Neural crest cell (in vitro differentiated cells): ENCODE results near the gene LCE2C. TPM values are rescaled to one million over a fixed set of nuclear protein-coding genes. Genes with fewer than 3 reads are reported as not detected.

ENCODE experiments used
- DNase-seq: peaks from one replicate; pipeline ENCODE4 v3.0.0; 2021; ENCODE audit warnings: low read depth, mixed read lengths, low spot score
- H3K27ac Mint-ChIP-seq: one replicate; pipeline ENCODE4 v1.8.0; 2021; ENCODE audit warnings: mild to moderate bottlenecking, mixed read lengths; ENCODE audit not compliant: unreplicated experiment
- H3K27me3 Mint-ChIP-seq: 2 replicates; pipeline ENCODE4 v1.8.0; 2021; ENCODE audit warnings: low read depth, mild to moderate bottlenecking, mixed read lengths
- H3K36me3 Mint-ChIP-seq: 2 replicates; pipeline ENCODE4 v1.8.0; 2021; ENCODE audit warnings: low read depth, mild to moderate bottlenecking, mixed read lengths
- H3K4me1 Mint-ChIP-seq: 2 replicates; pipeline ENCODE4 v1.8.0; 2021; ENCODE audit warnings: mixed read lengths
- H3K4me3 Mint-ChIP-seq: one replicate; pipeline ENCODE4 v1.8.0; 2021; ENCODE audit warnings: mild to moderate bottlenecking, mixed read lengths
- H3K9me3 Mint-ChIP-seq: 2 replicates; pipeline ENCODE4 v1.8.0; 2021; ENCODE audit warnings: mixed read lengths
- total RNA-seq: library from RNA; stranded (reverse); gene quantifications from 2 replicates; pipeline ENCODE4 v1.2.1, GENCODE V29; 2021
- TF ChIP-seq, protein P1 (sequence below): fragments of 200-600 bp; sonication (generic); conservative IDR thresholded peaks from 2 replicates; pipeline ENCODE4 v1.5.0; 2021; ENCODE audit warnings: antibody characterized with exemption, mild to moderate bottlenecking

The LCE2C gene
- total RNA-seq, 1 donor from 2014 or later, result not detected

DNA sequence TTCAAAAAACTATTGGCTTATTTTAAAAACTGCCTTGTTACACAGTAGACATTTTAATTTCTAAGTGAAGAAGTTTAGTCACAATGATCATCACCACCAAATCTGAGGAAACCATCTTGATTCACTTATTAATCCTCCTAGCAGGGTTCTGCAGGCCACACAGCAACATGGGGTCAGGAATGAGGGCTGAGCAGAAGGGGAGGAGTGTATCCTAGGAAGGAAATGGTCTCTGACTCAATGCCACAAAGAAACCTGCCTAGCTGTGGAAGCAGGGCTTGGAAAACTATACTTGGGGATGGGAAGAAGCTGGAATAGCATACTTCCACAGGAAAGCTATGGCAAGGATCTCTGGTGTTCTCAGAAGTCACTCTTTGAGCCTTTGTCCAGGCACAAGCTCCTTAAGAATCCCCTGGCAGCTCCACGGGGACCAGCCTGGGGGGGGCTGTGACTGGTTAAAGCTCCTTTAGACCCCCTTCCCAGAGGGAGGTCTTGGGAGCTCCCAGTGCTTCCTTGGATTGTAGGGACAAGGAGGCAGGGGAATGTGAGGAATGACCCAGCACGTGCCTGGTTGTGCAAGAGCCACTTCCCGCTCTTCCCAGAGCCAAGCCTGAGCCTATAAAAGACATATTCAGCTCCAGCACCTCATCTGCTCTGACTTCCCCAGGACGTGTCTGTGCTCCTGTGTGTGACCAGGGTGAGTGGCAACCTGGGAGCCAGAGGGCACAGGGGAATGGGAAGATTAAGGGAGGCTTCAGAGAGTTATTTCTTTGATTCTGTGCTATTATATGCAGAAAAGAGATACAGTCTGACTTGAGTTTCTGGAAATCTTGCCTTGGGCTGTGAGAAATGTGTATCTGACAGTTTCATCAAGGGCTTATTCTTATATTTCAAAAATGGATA lies 22.9 kb downstream of the LCE2C start, which contains the start of gene LCE2A:
LCE2A (plus strand) TSS at position 645 of the 900 bp plus-strand sequence. CDS start 557 bp downstream, outside the sequence.
- no peak for DNase-seq
- H3K9me3 Mint-ChIP-seq, result peaks cover 25% of the 10 kb centered on the region
- no peak within 1 kb of the TSS for H3K27ac Mint-ChIP-seq
- H3K36me3 Mint-ChIP-seq, result peaks cover 10% of the 10 kb centered on the region
- TF ChIP-seq, protein P1, sequence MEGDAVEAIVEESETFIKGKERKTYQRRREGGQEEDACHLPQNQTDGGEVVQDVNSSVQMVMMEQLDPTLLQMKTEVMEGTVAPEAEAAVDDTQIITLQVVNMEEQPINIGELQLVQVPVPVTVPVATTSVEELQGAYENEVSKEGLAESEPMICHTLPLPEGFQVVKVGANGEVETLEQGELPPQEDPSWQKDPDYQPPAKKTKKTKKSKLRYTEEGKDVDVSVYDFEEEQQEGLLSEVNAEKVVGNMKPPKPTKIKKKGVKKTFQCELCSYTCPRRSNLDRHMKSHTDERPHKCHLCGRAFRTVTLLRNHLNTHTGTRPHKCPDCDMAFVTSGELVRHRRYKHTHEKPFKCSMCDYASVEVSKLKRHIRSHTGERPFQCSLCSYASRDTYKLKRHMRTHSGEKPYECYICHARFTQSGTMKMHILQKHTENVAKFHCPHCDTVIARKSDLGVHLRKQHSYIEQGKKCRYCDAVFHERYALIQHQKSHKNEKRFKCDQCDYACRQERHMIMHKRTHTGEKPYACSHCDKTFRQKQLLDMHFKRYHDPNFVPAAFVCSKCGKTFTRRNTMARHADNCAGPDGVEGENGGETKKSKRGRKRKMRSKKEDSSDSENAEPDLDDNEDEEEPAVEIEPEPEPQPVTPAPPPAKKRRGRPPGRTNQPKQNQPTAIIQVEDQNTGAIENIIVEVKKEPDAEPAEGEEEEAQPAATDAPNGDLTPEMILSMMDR, result no peak
- no peaks in the 10 kb centered on the region for H3K4me1 Mint-ChIP-seq
- no peak within 1 kb of the TSS for H3K4me3 Mint-ChIP-seq
- H3K27me3 Mint-ChIP-seq, result no peaks in the 10 kb centered on the region

DNA sequence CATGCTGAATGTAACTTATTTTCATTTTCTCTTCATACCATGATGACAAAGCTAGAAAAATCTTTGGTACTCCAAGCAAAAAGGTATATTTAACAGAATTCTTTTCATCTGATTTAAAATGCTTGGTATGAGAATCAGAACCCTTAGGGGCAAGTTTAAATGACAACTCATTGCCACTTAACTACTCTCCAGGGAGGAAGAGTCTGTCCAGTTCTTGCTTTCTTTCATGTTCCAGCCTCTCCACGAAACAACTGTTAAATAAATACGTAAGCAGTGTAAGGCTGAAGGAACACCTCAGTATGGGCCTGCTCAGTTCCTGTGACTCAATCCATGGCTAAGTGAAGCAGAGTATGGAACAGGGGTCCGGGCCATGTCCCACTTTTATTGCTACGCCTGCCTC lies 24.7 kb downstream of the LCE2C start:
- no peak for DNase-seq
- no peaks in the 10 kb centered on the region for H3K4me1 Mint-ChIP-seq
- TF ChIP-seq, protein P1, result no peak
- peaks cover 5% of the 10 kb centered on the region for H3K36me3 Mint-ChIP-seq
- H3K4me3 Mint-ChIP-seq, result no peak overlapping the region
- no peaks in the 10 kb centered on the region for H3K27me3 Mint-ChIP-seq
- peaks cover 22% of the 10 kb centered on the region for H3K9me3 Mint-ChIP-seq
- H3K27ac Mint-ChIP-seq, result no peak overlapping the region

DNA sequence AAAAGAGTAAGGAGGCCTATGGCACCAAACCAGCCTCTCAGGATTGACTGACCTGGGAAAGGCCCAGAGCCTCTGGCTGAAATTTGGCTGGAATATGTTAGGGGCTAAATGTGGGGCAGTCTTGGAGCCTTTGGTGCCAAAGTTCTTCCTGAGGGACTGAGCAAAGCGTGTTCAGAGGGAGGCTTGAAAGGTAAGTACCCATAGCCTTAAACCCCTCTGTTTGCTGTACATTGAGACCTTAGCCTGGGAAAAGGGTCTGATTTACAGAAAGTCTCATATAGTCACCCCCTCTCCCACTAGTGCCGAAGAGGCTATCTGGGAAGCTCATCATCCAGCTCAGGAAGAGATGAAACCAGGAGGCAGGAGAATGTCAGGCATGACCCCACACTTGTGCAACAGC lies 32.8 kb downstream of the LCE2C start, which contains the start of gene LCE4A:
LCE4A (plus strand) TSS at position 301 of the 400 bp plus-strand sequence. CDS start 916 bp downstream, outside the sequence.
- Mint-ChIP-seq H3K36me3 (peaks cover 3% of the 10 kb centered on the region), H3K4me3 (no peak within 1 kb of the TSS), H3K27ac (no peak within 1 kb of the TSS), H3K9me3 (peaks cover 25% of the 10 kb centered on the region), H3K4me1 (no peaks in the 10 kb centered on the region), H3K27me3 (no peaks in the 10 kb centered on the region)
- TF ChIP-seq, protein P1, result no peak
- no peak for DNase-seq

DNA sequence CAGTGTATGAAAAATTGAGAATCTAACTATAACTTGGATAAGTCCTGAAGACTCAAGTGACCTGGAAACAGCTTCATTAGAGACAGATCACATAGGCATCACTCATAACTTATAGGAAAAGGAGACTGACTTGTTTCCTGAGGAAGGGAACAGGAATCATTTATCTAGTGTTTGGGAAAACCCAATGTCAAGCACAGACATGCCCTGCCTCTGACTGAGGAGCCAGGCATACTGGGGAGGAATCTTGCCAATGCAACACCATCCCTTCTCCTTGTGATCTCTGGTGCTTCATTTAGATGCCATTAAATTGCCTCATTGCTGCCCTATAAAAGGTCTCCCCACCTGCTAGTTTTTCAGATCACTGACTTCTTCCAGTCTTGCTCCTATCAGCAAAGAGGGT lies 43.2 kb downstream of the LCE2C start:
- Mint-ChIP-seq H3K27me3 (no peaks in the 10 kb centered on the region), H3K27ac (no peak overlapping the region), H3K4me3 (no peak overlapping the region), H3K9me3 (peaks cover 31% of the 10 kb centered on the region), H3K36me3 (peaks cover 9% of the 10 kb centered on the region), H3K4me1 (no peaks in the 10 kb centered on the region)
- no peak for DNase-seq
- TF ChIP-seq, protein P1, result no peak

DNA sequence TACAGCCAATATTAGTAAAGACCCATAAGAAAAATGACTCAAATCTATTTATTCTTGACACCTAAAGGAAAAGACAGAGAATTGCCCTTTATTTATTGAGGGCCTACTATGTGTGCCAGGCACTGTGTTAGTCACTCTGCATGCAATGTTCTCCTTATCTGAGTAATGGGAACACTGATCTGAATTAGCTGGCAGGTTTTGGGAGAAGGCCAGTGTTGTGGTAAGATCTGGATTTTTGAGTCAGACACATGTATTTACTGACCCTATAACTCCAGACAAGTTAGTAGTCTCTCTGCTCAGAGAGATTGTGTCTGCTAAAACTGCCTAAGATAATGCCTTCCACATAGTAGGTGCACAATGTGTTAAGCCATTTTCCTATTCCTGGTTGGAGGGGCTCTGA lies 50.2 kb downstream of the LCE2C start:
- no peak for DNase-seq
- Mint-ChIP-seq H3K9me3 (peaks cover 13% of the 10 kb centered on the region), H3K4me1 (no peaks in the 10 kb centered on the region), H3K36me3 (peaks cover 6% of the 10 kb centered on the region), H3K27ac (no peak overlapping the region), H3K4me3 (no peak overlapping the region), H3K27me3 (no peaks in the 10 kb centered on the region)
- TF ChIP-seq, protein P1, result no peak

Other genes with a start within 250 kb of the LCE2C start
- not detected in 2 replicates for gene LCE5A, start 164.5 kb upstream of the LCE2C start, total RNA-seq
- not detected in 2 replicates for gene CRCT1, start 160.8 kb upstream of the LCE2C start, total RNA-seq
- not detected in 2 replicates for gene LCE3E, start 108.5 kb upstream of the LCE2C start, total RNA-seq
- gene LCE3D, start 94.8 kb upstream of the LCE2C start, total RNA-seq, result not detected in 2 replicates
- not detected in 2 replicates for gene LCE3C, start 75.0 kb upstream of the LCE2C start, total RNA-seq
- gene LCE3B, start 61.5 kb upstream of the LCE2C start, total RNA-seq, result not detected in 2 replicates
- not detected in 2 replicates for gene LCE3A, start 52.2 kb upstream of the LCE2C start, total RNA-seq
- not detected in 2 replicates for gene LCE2D, start 11.9 kb upstream of the LCE2C start, total RNA-seq
- gene LCE2B, start 10.8 kb downstream of the LCE2C start, total RNA-seq, result not detected in 2 replicates
- gene LCE2A, start 23.1 kb downstream of the LCE2C start, total RNA-seq, result not detected in 2 replicates
- gene LCE4A, start 32.9 kb downstream of the LCE2C start, total RNA-seq, result not detected in 2 replicates
- gene KPRP, start 82.7 kb downstream of the LCE2C start, total RNA-seq, result not detected in 2 replicates
- not detected in 2 replicates for gene LCE1F, start 99.9 kb downstream of the LCE2C start, total RNA-seq
- not detected in 2 replicates for gene LCE1E, start 111.0 kb downstream of the LCE2C start, total RNA-seq
- gene LCE1D, start 121.4 kb downstream of the LCE2C start, total RNA-seq, result not detected in 2 replicates
- not detected in 2 replicates for gene LCE1C, start 131.4 kb downstream of the LCE2C start, total RNA-seq
- gene LCE1B, start 136.7 kb downstream of the LCE2C start, total RNA-seq, result not detected in 2 replicates
- gene LCE1A, start 152.2 kb downstream of the LCE2C start, total RNA-seq, result not detected in 2 replicates
- gene LCE6A, start 167.6 kb downstream of the LCE2C start, total RNA-seq, result not detected in 2 replicates
- not detected in 2 replicates for gene LCE7A, start 184.7 kb downstream of the LCE2C start, total RNA-seq
- not detected in 2 replicates for gene SMCP, start 203.0 kb downstream of the LCE2C start, total RNA-seq
- gene IVL, start 233.3 kb downstream of the LCE2C start, total RNA-seq, result not detected in 2 replicates